Superior temporal gyrus (tissue), 1 donor: ENCODE measurements around the gene ALOX5.
"Not testable (repeated sequence)": the region's sequence is repeated elsewhere in the genome, so short reads cannot be mapped to it uniquely, and the experiment has no call there.

Experiments used
- DNase-seq: peaks from one replicate; pipeline ENCODE4 v3.0.0-alpha.2; 2016; ENCODE audit errors: extremely low spot score

Gene ALOX5

GRCh38 chr10:45404770-45405120 lies 30.7 kb downstream of the ALOX5 start:
- no peak for DNase-seq

GRCh38 chr10:45407542-45407941 lies 33.5 kb downstream of the ALOX5 start:
- no peak for DNase-seq

- no peak for DNase-seq
Measured at GRCh38 chr10:45408421-45409319, 34.7 kb downstream of the ALOX5 start.

- not testable (repeated sequence) for DNase-seq
Measured at GRCh38 chr10:45409347-45409746, 35.3 kb downstream of the ALOX5 start.

- no peak for DNase-seq
Measured at GRCh38 chr10:45409782-45410181, 35.8 kb downstream of the ALOX5 start.

GRCh38 chr10:45410489-45410806 lies 36.4 kb downstream of the ALOX5 start:
- no peak for DNase-seq

- DNase-seq: no peak
Measured at GRCh38 chr10:45410807-45411606, 37.0 kb downstream of the ALOX5 start.

- DNase-seq: no peak
Measured at GRCh38 chr10:45411607-45411940, 37.6 kb downstream of the ALOX5 start.

- not testable (repeated sequence) for DNase-seq
Measured at GRCh38 chr10:45415062-45415461, 41.0 kb downstream of the ALOX5 start.

GRCh38 chr10:45416603-45417002 lies 42.6 kb downstream of the ALOX5 start:
- DNase-seq: no peak

GRCh38 chr10:45417746-45418145 lies 43.7 kb downstream of the ALOX5 start:
- DNase-seq: no peak

- DNase-seq: no peak
Measured at GRCh38 chr10:45418417-45418848, 44.4 kb downstream of the ALOX5 start.

- peak; percentile 23 for DNase-seq
Measured at GRCh38 chr10:45418849-45419675, 45.0 kb downstream of the ALOX5 start.

- no peak for DNase-seq
Measured at GRCh38 chr10:45419676-45420025, 45.6 kb downstream of the ALOX5 start.

GRCh38 chr10:45420453-45421192 lies 46.6 kb downstream of the ALOX5 start:
- DNase-seq: peak; percentile 73

GRCh38 chr10:45421221-45422097 lies 47.4 kb downstream of the ALOX5 start:
- DNase-seq: no peak

- DNase-seq: no peak
Measured at GRCh38 chr10:45422207-45422865, 48.3 kb downstream of the ALOX5 start.

GRCh38 chr10:45422866-45423659 lies 49.0 kb downstream of the ALOX5 start:
- DNase-seq: no peak

- DNase-seq: no peak
Measured at GRCh38 chr10:45423976-45424499, 50.0 kb downstream of the ALOX5 start.
